Activated CD8-positive, alpha-beta memory T cell treated with anti-CD3 and anti-CD28 coated beads, Interleukin-2, amount 10 ng/mL, durations not matched to agents 7 days and 5 days (primary cell): Measurements from ENCODE around the gene TPRN. TPM values are rescaled to one million over a fixed set of nuclear protein-coding genes. Genes with fewer than 3 reads are reported as not detected.

Source experiments
- ATAC-seq: fragments of 150-1000 bp; cut with Tn5 transposase; one replicate; pipeline ENCODE4 v1.10.0; 2021; ENCODE audit warnings: moderate library complexity
- CTCF ChIA-PET: fragments of 350-600 bp; sonication (Branson Sonifier 250); formaldehyde crosslinking; loops from one replicate; lab custom pipeline; 2021; ENCODE audit warnings: antibody characterized with exemption; lab: Charles Lee
- DNase-seq: peaks from one replicate; pipeline ENCODE4 v3.0.0-alpha.2; 2020
- H3K27ac Mint-ChIP-seq: one replicate; pipeline ENCODE4 v1.8.0; 2021; ENCODE audit warnings: mild to moderate bottlenecking, mixed read lengths
- H3K27me3 Mint-ChIP-seq: one replicate; pipeline ENCODE4 v1.8.0; 2021; ENCODE audit warnings: mixed read lengths
- H3K36me3 Mint-ChIP-seq: one replicate; pipeline ENCODE4 v1.8.0; 2021; ENCODE audit warnings: mild to moderate bottlenecking, mixed read lengths
- H3K4me1 Mint-ChIP-seq: one replicate; pipeline ENCODE4 v1.8.0; 2021; ENCODE audit warnings: mixed read lengths
- H3K4me3 Mint-ChIP-seq: one replicate; pipeline ENCODE4 v1.8.0; 2021; ENCODE audit warnings: mild to moderate bottlenecking, moderate library complexity, mixed read lengths
- H3K9me3 Mint-ChIP-seq: one replicate; pipeline ENCODE4 v1.8.0; 2022; ENCODE audit warnings: low read depth, mixed read lengths
- total RNA-seq, 2 experiments: library from RNA; stranded (reverse); gene quantifications; one replicate each; pipeline ENCODE4 v1.2.3, GENCODE V29; 2021

TPRN gene
- total RNA-seq, 2 experiments from 2014 or later, result 11.1 to 13.3 TPM

DNA sequence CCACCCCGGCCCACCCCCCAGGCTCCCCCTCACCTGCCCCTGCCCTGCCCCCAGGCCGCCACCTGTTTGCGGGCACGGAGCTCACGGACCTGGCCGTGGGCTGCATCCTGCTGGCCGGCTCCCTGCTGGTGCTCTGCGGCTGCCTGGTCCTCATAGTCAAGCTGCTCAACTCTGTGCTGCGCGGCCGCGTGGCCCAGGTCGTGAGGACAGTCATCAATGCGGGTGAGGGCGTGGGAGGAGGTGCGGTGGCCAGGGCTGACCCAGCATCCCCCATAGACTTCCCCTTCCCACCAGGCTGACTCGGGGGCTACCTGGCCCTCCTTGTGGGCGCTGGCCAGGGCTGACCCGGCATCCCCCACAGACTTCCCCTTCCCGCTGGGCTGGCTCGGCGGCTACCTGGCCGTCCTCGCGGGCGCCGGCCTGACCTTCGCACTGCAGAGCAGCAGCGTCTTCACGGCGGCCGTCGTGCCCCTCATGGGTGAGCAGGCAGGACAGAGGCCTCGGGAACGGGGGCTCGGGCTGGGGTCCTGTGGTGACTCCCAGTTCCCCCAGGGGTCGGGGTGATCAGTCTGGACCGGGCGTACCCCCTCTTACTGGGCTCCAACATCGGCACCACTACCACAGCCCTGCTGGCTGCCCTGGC is 33.6 kb upstream of the TPRN start:
- ATAC-seq (no peak), DNase-seq (no peak)
- H3K27ac Mint-ChIP-seq, result no peak overlapping the region
- H3K27me3 Mint-ChIP-seq, result no peaks in the 10 kb centered on the region
- H3K4me3 Mint-ChIP-seq, result no peak overlapping the region
- H3K9me3 Mint-ChIP-seq, result no peaks in the 10 kb centered on the region
- no peaks in the 10 kb centered on the region for H3K36me3 Mint-ChIP-seq
- CTCF ChIA-PET, result interaction anchor here (0.9 to 7.1 kb wide), 8 partner anchors 8 to 193 kb away, joined by 3 to 91 read pairs (median 4); partner anchors contain the start of genes ANAPC2, DPP7, NPDC1 and RNF208
- peaks cover 11% of the 10 kb centered on the region for H3K4me1 Mint-ChIP-seq

DNA sequence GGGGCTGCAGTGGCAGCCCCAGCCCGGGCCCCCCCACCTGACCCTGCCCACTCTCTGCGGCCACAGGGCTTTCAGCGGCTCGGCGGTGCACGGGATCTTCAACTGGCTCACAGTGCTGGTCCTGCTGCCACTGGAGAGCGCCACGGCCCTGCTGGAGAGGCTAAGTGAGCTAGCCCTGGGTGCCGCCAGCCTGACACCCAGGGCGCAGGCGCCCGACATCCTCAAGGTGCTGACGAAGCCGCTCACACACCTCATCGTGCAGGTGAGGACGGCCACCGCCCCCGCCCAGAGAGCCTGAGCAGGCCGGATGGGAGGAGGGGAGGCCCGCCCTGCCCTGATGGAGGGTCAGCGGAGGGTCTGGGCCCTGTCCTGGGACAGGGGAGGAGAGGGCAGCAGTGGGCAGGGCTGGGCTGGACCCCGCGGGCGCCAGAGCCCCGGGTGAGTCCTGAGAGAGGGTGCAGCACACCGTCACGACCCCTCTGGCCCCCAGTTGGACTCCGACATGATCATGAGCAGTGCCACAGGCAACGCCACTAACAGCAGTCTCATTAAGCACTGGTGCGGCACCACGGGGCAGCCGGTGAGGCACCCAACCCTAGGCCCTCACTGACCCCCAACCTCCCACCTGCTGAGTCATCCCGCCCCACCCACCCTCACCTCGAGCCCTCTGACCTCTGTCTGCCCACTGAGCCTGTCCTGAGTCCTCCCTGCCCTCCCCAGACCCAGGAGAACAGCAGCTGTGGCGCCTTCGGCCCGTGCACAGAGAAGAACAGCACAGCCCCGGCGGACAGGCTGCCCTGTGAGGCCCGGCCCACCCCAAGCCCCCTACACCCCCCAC is 32.8 kb upstream of the TPRN start:
- CTCF ChIA-PET, result interaction anchor here (1.2 to 7.1 kb wide), 2 partner anchors 11 to 114 kb away, joined by 3 to 91 read pairs; partner anchors contain the start of genes DPP7 and RNF208
- H3K4me1 Mint-ChIP-seq, result peaks cover 3% of the 10 kb centered on the region
- no peak overlapping the region for H3K4me3 Mint-ChIP-seq
- DNase-seq (no peak), ATAC-seq (no peak)
- H3K36me3 Mint-ChIP-seq, result no peaks in the 10 kb centered on the region
- no peak overlapping the region for H3K27ac Mint-ChIP-seq
- H3K9me3 Mint-ChIP-seq, result no peaks in the 10 kb centered on the region
- H3K27me3 Mint-ChIP-seq, result no peaks in the 10 kb centered on the region

DNA sequence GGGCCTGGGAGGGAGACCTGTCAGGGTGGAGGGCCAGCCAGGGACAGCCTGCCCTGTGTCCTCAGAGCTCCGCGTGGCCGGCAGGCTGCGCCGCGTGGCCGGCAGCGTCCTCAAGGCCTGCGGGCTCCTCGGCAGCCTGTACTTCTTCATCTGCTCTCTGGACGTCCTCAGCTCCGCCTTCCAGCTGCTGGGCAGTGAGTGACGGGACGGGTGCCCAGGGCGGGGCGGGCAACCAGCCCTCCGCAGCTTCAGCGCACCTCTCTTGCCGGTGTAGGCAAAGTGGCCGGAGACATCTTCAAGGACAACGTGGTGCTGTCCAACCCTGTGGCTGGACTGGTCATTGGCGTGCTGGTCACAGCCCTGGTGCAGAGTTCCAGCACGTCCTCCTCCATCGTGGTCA is 32.0 kb upstream of the TPRN start:
- no peak for DNase-seq
- H3K27ac Mint-ChIP-seq, result no peak overlapping the region

DNA sequence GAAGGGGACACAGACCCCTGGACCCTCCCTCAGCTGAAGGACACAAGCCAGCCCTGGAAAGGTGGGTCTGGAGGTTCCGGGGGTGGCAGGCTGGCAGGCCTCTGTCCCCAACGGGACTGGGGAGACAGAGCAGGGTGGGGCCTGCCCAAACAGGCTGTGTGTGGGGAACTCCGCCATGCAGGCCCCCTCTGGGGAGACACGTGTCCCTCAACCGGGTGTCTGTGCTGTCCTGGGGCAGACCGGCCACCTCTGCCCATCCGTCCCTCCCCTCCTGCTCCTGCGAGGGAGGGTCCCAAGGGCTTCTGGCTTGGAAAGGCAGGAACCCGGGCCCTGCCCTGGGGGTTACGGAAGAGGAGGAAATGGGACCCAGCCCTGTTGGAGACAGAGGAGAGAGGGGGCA is 31.6 kb upstream of the TPRN start:
- Mint-ChIP-seq H3K9me3 (no peaks in the 10 kb centered on the region), H3K4me3 (no peak overlapping the region), H3K27ac (no peak overlapping the region), H3K4me1 (peaks cover 2% of the 10 kb centered on the region), H3K36me3 (no peaks in the 10 kb centered on the region), H3K27me3 (no peaks in the 10 kb centered on the region)
- DNase-seq (no peak), ATAC-seq (no peak)
- CTCF ChIA-PET, result no interaction called here

More for the DNA sequence above, 32.0 kb upstream of the TPRN start:
- Mint-ChIP-seq H3K4me3 (no peak overlapping the region), H3K9me3 (no peaks in the 10 kb centered on the region), H3K4me1 (peaks cover 2% of the 10 kb centered on the region), H3K27me3 (no peaks in the 10 kb centered on the region), H3K36me3 (no peaks in the 10 kb centered on the region)
- no peak for ATAC-seq
- CTCF ChIA-PET, result no interaction called here

DNA sequence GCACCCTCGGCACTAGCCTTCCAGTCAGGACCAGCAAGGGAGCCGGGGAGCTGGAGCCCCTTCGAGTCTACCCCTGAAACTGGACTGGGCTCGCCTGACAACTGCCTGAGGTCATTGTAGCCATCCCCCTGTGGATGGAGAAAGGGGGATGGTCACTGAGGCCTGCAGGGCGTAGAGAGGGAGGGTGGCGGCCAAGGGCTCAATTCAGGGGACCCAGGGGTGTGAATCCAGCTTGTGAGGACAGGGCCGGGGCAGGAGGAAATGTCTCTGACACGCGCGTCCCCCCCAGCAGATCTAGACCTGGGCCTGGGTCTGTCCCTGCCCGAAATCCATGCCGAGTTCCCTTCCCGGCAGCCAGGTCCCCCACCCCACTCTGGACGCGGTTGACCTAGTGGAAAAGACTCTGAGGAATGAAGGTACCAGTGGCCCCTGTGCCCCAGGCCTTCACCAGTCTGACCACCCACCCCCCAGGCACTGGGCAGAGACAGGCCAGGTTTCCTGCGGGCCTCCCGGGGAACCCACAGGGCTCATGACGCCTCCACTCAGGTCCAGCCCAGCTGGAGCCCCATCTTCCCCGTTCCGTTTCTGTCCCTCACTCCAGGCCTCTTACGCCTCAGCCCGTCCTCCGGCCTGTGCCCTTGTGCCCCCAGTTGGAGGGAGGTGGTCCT is 31.0 kb upstream of the TPRN start:
- CTCF ChIA-PET, result interaction anchor here (1.6 to 2.3 kb wide), 2 partner anchors 9 to 136 kb away, joined by 5 to 7 read pairs; no protein-coding TSS in a partner anchor
- H3K27me3 Mint-ChIP-seq, result no peaks in the 10 kb centered on the region
- no peak overlapping the region for H3K27ac Mint-ChIP-seq
- no peak for DNase-seq
- no peaks in the 10 kb centered on the region for H3K36me3 Mint-ChIP-seq
- H3K4me3 Mint-ChIP-seq, result no peak overlapping the region
- H3K4me1 Mint-ChIP-seq, result peaks cover 2% of the 10 kb centered on the region
- H3K9me3 Mint-ChIP-seq, result no peaks in the 10 kb centered on the region
- ATAC-seq, result no peak

DNA sequence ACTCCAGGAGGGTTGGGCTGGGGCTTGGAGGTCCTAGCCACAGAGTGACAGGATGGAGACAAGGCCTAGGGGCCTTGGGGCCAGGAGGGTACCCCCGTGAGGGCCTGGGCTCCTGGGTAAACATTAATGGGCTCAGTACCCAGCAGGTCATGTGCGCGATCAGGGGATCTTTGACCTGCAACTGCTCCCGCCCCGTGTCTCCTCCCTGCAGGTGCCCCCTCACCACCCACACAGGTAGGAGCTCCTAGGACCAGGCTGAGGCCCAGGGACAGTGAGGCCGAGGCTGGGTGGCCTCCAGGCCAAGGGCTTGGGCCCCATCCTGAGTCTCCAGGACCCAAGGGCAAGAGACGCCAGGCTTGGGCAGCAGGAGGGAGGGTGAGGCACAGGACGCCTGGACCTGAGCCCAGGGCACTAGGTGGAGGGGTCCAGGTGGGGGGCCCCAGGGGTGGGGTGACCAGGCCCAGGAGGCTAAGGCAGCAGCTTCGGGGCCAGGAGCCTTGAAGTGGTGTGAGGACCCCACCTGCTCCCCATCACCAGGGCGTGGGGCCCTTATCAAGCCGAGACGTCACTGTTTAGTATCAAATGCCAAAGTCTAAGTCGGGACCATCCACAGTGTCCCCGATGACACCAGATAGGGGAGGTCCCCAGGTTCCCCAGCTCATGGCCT is 30.3 kb upstream of the TPRN start, which contains the start of gene SLC34A3:
TSS of gene SLC34A3 (plus strand) at position 197 of the 667 bp plus-strand sequence. CDS start 802 bp downstream, outside the sequence.
- H3K27ac Mint-ChIP-seq, result no peak within 1 kb of the TSS
- CTCF ChIA-PET, result interaction anchor here (0.9 to 2.3 kb wide), 6 partner anchors 9 to 184 kb away, joined by 3 to 7 read pairs (median 4); partner anchors contain the start of genes ANAPC2 and SSNA1
- no peaks in the 10 kb centered on the region for H3K27me3 Mint-ChIP-seq
- no peak for DNase-seq
- ATAC-seq, result no peak
- H3K9me3 Mint-ChIP-seq, result no peaks in the 10 kb centered on the region
- H3K4me3 Mint-ChIP-seq, result no peak within 1 kb of the TSS
- H3K36me3 Mint-ChIP-seq, result no peaks in the 10 kb centered on the region
- H3K4me1 Mint-ChIP-seq, result peaks cover 2% of the 10 kb centered on the region

DNA sequence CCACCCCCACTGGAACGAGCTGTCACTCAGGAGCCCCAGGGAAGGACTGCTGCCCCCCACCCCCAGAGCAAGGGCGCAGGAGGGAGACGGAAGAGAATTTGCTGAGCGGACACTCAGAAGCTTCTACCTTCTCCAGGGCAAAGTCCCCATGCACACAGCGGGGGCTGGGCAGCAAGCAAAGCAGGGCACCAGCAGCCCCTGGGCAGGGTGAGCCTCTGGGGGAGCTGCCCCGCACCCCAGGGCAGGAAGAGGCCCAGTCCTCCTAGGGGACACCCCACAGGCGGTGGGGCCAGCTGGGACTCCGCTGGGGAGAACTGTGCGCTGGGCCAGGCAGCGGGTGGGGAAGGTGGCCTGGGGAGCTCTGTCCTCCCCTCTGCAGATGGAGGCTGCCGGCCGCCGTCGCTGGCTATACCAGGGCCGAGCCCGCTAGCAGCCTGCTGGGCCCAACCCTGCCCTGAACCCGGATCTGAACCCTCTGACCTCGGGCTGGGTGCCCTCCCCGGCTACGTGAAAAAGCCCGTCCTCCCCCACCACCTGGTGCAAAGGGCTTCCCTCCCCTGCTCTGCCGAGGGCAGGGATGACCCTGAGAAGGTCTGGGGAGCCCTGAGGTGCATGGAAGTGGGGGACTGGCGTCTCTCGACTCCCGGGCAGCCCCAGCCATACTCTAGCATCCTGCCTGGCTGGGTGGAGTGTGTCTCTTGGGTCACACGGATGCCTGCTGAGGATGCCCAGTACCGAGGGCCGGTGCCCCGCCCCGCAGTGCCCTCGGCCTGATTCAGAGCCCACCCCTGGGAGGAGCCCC is 29.6 kb upstream of the TPRN start:
- H3K27me3 Mint-ChIP-seq, result no peaks in the 10 kb centered on the region
- peaks cover 6% of the 10 kb centered on the region for H3K4me1 Mint-ChIP-seq
- no peak overlapping the region for H3K4me3 Mint-ChIP-seq
- CTCF ChIA-PET, result interaction anchor here (0.9 to 2.3 kb wide), 6 partner anchors 10 to 184 kb away, joined by 3 to 7 read pairs (median 4); partner anchors contain the start of genes ANAPC2 and SSNA1
- no peaks in the 10 kb centered on the region for H3K9me3 Mint-ChIP-seq
- no peak overlapping the region for H3K27ac Mint-ChIP-seq
- DNase-seq (no peak), ATAC-seq (no peak)
- H3K36me3 Mint-ChIP-seq, result no peaks in the 10 kb centered on the region

DNA sequence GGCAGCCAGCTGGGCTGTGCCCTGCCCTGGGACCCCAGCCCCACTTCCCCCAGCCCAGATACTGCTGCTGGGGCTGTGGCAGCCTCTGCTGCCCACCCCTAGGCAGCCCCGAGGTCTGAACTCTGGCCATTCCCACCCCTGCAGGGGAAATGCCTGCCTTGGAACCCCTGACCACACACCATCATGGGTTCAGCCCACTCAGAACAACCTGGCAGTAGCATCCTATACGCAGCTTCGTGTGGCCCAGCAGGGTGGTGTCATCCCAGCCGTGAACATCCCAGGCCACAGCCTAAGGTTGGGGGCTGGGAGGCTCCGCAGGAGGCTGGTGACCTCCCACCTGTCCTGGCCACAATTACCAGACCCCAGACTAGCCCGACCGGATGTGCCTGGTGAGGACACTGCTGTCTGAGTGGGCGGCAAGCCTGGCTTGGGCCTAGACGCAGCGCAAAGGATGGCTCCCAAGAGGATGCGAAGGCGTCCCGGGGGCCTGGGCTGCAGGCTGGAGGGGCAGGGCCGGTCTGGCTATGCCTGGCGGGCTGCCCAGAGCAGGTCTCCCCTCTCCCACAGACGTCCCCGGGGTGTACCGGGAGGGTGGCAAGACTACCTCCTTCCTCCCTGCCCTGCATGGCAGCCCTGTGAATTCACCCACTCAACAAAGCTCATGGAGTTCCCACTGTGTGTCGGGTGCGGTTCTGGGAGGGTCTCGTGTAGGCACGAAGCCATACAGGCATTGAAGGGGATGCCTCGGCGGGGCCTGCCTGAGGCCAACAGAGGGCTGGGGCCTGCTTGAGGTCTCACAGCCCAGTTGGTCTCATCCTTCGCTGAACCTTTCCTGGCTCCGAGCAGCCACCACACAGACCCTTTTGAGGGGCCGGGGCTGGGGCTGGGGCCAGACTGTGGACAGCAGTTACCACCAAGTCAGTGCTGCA is 28.7 kb upstream of the TPRN start:
- Mint-ChIP-seq H3K36me3 (no peaks in the 10 kb centered on the region), H3K27me3 (no peaks in the 10 kb centered on the region), H3K9me3 (no peaks in the 10 kb centered on the region), H3K4me1 (peaks cover 11% of the 10 kb centered on the region), H3K27ac (no peak overlapping the region), H3K4me3 (no peak overlapping the region)
- CTCF ChIA-PET, result interaction anchor here (0.6 to 3.2 kb wide), 6 partner anchors 11 to 284 kb away, joined by 3 to 19 read pairs (median 4); partner anchors contain the start of genes ANAPC2 and SSNA1
- DNase-seq, result no peak
- ATAC-seq, result no peak

DNA sequence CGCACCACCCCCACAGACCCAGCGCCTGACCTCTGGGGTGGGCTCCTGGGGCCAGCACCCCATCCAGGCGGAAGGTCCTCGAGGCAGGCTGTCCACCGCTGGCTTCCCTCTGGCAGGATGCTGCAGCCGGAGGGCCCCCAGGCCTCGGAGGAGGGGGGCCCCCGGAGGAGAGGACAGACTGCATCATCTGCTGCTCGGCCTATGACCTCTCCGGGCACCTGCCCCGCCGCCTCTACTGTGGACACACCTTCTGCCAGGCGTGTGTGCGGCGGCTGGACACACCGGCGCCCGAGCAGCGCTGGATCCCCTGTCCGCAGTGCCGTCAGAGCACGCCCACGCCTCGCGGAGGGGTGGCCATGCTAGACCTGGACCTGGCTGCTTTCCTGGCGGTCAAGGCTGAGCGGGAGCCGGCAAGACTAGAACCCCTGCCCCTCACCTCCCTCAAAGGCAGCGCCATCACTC is 28.0 kb upstream of the TPRN start:
- H3K27ac Mint-ChIP-seq, result no peak overlapping the region
- ATAC-seq (no peak), DNase-seq (no peak)
- no peak overlapping the region for H3K4me3 Mint-ChIP-seq
- peaks cover 14% of the 10 kb centered on the region for H3K4me1 Mint-ChIP-seq
- CTCF ChIA-PET, result interaction anchor here (0.6 to 6.8 kb wide), 11 partner anchors 10 to 285 kb away, joined by 3 to 110 read pairs (median 17); partner anchors contain the start of genes ANAPC2, NDOR1, SAPCD2 and SSNA1
- no peaks in the 10 kb centered on the region for H3K9me3 Mint-ChIP-seq
- H3K36me3 Mint-ChIP-seq, result no peaks in the 10 kb centered on the region
- no peaks in the 10 kb centered on the region for H3K27me3 Mint-ChIP-seq

DNA sequence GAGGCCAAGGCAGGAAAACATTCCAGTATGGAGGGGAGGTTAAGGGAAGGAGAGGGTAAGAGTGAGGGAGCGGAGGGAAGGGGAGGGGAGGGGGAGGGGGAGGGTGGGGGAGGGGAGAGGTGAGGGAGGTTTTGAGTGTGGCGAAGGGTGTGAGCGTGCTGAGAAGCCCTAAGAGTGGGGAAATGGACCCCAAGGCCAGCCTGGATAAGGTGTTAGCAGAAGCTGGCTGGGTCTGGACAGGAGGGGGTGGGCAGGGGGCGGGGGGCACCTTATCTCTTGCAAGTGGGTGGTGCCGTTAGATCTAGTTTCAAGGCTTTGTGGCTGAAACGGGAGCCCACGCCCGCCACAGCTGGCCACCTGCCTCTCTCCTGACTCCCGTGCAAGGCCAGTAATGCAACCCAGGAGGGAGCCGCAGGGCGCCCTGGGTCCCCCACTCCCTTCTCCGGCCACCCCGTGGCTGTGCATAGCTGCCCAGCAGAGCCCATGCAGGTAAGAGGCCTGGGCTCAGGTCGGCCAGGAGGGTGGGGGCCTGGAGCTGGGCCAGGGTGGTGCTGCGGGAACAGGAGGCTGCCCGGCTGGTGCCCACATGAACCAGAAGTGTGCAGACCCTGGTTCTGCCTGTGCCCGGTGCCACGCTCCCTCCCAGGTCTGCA is 27.4 kb upstream of the TPRN start:
- no peak for ATAC-seq
- no peak overlapping the region for H3K27ac Mint-ChIP-seq
- peaks cover 15% of the 10 kb centered on the region for H3K4me1 Mint-ChIP-seq

More for the DNA sequence above, 27.4 kb upstream of the TPRN start:
- Mint-ChIP-seq H3K9me3 (no peaks in the 10 kb centered on the region), H3K27me3 (no peaks in the 10 kb centered on the region), H3K36me3 (no peaks in the 10 kb centered on the region), H3K4me3 (no peak overlapping the region)
- CTCF ChIA-PET, result interaction anchor here (0.7 to 6.8 kb wide), 20 partner anchors 11 to 231 kb away, joined by 3 to 110 read pairs (median 10); partner anchors contain the start of genes ANAPC2, MAN1B1, NDOR1 and NSMF
- DNase-seq, result no peak
